ENCODE results near the gene ZNF804A.

ZNF804A gene

DNA sequence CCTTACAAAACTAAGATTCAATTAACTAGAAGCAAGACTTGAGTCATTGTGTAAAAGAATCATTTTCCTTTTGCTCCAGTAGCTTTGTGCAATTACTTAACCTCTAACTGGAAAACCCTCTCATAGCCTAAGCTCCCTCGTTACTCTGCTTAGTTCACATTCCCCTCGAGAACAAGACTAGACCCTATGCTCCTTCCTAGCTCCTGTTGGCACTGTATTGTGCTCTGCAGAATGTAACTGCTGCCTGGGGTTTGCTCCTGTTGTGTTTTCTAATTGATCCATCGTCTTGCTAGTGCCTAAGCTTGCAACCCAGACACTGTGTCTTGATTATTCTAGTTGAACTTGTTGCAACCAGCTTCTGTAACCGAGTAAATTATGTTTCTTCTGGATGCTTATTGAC, 347.0 kb downstream of the ZNF804A start:
- DNase-seq (ENCODE audit: low spot score) = no peak

DNA sequence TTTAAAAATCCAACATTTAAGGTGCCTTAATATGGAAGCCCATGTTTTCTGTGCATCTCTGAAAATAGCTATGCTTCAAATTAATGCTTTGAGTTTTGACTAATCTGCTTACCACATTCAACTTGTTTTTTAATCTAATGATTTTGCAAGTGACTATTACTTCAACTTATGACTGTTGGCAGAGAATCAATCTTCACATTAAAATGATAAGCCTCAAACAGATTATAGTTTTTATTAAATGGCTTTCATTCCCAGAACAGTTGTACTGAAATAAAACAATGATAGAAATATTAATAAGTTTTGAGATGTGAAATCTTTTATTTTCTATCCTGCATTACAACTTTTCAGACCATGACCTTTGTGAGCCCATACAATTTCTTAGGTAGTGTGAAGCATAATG, 347.5 kb downstream of the ZNF804A start:
- no peak for DNase-seq (ENCODE audit: low spot score)

DNA sequence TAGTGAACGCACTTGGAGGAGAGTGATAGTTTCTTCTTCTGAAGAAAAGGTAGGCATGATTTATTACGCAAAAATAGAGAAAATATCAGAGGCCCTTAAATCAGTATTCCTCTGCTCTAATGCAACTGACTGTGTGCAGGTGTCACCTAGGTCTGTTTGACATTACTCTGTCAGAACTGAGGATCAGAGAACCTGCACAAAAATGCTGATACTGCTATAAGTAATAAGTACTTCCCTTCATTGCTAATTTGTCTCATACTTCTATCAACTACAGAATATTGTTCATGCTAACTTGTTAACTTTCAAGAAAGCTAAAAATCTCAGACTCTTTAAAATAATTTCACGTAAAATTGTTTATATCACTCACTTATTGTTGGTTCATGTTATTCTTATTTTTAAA, 358.5 kb downstream of the ZNF804A start:
- no peak for DNase-seq (ENCODE audit: low spot score)

DNA sequence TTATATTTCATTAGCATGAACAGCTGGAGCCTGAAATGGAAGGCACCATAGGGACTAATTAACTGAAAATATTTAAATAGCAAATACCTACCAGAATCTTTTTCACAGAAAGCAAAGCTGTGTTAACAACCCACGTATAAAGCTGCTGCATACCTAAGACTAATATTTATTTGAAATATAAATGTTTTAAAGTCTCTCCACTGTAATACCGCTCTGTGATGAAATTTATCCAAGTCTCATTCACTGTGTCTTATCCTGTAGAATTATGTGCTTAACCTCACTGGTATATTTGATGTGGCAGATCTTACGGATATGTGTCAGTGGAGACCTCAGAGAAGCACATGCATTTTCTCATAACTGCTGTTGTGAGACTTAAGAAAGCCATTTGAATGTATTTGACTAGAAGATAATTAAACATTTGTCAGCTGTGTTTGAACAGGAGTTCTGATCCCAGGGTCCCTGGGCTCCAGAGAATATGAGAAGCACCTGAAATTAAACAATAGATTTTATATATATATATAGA, 373.3 kb downstream of the ZNF804A start:
- no peak for DNase-seq (ENCODE audit: low spot score)
